Left ventricle myocardium inferior (tissue), 1 donor: ENCODE data around the gene VIPR2. TPM values are rescaled to one million over a fixed set of nuclear protein-coding genes. Genes with fewer than 3 reads are reported as not detected.

Experiments
- DNase-seq: peaks from one replicate; pipeline ENCODE4 v3.0.0-alpha.2; 2020
- H3K27ac ChIP-seq: fragments of 200-600 bp; replicated peaks from 2 replicates; pipeline ENCODE4 v1.8.0; 2021
- H3K27me3 ChIP-seq: fragments of 200-600 bp; 2 replicates; pipeline ENCODE4 v1.8.0; 2021; ENCODE audit warnings: low read depth
- H3K36me3 ChIP-seq: fragments of 200-600 bp; 2 replicates; pipeline ENCODE4 v1.8.0; 2021
- H3K4me1 ChIP-seq: fragments of 200-600 bp; 2 replicates; pipeline ENCODE4 v1.8.0; 2021
- H3K4me3 ChIP-seq: fragments of 200-600 bp; 2 replicates; pipeline ENCODE4 v1.8.0; 2021; ENCODE audit warnings: mild to moderate bottlenecking, moderate library complexity
- H3K9me3 ChIP-seq: fragments of 200-600 bp; replicated peaks from 2 replicates; pipeline ENCODE4 v1.8.0; 2021
- CTCF ChIP-seq: fragments of 200-600 bp; IDR thresholded peaks from 2 replicates; pipeline ENCODE4 v1.8.0; 2021; ENCODE audit warnings: antibody characterized with exemption, mild to moderate bottlenecking, borderline replicate concordance
- intact Hi-C: fragments of 100-400 bp; cut with micrococcal nuclease; formaldehyde crosslinking; loops from one replicate; pipeline ENCODE4 v1.11.0; 2022
- total RNA-seq: library from RNA; stranded (reverse); fragmentation: NEBNext Ultra II Directional; extraction: Animal tissue kit (Norgen Biotek cat#: 25700); gene quantifications from one replicate; pipeline ENCODE4 v1.2.1, GENCODE V29; 2021
- donor health status: DM: no; HTN: yes; CAD: no; lungs with severe emphysema.

The VIPR2 gene
- total RNA-seq, 1 donor from 2014 or later, result 17.5 TPM

DNA sequence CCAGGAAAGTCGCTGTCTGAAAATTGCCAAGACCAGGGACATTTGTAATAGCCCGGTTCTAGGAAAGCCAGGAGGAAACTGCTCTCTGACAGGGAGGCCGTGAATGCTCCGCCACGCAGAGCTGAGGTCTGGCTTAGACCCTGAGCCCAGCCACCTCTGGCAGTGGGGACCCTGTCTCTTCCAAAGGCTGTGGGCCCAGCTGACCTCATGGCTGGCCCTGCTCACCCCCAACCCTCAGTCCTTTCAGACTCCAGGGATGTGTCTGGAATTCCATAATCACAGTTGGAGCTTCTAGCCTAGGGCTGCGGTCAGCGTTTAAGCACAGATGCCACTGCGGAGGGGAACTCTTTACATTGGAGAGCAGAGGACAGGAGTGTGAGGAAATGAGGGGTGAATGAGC, 6.6 kb upstream of the VIPR2 start:
- H3K9me3 ChIP-seq, result no peaks in the 10 kb centered on the region
- no peak overlapping the region for H3K27ac ChIP-seq
- no peak for DNase-seq
- no peaks in the 10 kb centered on the region for H3K36me3 ChIP-seq
- TF ChIP-seq CTCF, result no peak
- intact Hi-C loops, result no loop called here
- H3K4me3 ChIP-seq, result no peak overlapping the region
- H3K27me3 ChIP-seq, result no peaks in the 10 kb centered on the region
- H3K4me1 ChIP-seq, result no peaks in the 10 kb centered on the region

DNA sequence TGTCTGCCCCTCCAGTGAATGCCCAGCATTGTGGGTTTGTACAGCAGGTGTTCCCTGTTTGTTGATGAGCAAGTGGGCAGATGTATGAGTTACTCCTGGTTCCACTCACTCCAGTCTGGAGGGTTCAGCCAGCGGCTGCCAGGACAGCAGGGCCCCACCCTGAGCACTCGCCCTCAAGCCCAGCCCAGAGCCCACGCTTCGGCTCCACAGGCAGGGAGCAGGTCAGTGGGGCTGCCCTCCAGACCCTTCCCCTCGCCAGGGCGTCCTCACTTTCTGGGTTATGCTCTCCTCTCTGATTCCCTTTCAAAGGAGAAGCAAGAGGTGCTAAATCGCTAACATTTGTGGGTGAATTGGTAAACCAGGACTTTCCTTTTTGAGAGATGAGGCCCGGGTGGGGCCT, 4.8 kb upstream of the VIPR2 start:
- no peak for DNase-seq
- Histone ChIP-seq H3K4me3 (no peak overlapping the region), H3K4me1 (peaks cover 9% of the 10 kb centered on the region), H3K9me3 (no peaks in the 10 kb centered on the region), H3K27ac (no peak overlapping the region), H3K27me3 (peaks cover 12% of the 10 kb centered on the region), H3K36me3 (no peaks in the 10 kb centered on the region)
- intact Hi-C loops, result no loop called here
- TF ChIP-seq CTCF, result no peak

GRCh38 chr7:159148430-159149395, 4.0 kb upstream of the VIPR2 start:
- DNase-seq, result no peak
- Histone ChIP-seq H3K4me1 (peaks cover 17% of the 10 kb centered on the region), H3K4me3 (no peak overlapping the region), H3K36me3 (no peaks in the 10 kb centered on the region), H3K27me3 (peaks cover 20% of the 10 kb centered on the region), H3K27ac (no peak overlapping the region), H3K9me3 (no peaks in the 10 kb centered on the region)
- intact Hi-C loops, result no loop called here
- TF ChIP-seq CTCF, result no peak

DNA sequence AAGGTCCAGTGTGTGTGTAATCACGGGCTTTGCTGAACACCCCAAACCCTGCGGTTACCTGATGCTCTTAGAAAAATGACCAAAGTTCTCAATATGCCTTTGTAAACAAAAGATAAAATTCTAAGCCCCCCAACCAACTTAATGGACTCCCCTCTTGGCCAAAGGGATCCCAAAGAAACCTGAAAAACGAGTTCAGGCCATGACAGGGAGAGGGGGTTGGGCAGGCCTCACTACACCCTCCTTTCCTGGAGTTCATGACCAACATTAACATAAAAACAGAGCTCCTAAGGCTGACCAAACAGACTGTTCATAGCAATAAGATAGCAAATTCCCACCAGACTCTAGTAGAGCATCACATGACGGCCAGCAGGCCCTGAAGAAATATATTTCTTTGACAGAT, 3.0 kb upstream of the VIPR2 start:
- intact Hi-C loops, result no loop called here
- H3K4me3 ChIP-seq, result no peak overlapping the region
- DNase-seq, result no peak
- H3K9me3 ChIP-seq, result no peaks in the 10 kb centered on the region
- no peak overlapping the region for H3K27ac ChIP-seq
- H3K36me3 ChIP-seq, result no peaks in the 10 kb centered on the region
- no peak for TF ChIP-seq CTCF
- H3K4me1 ChIP-seq, result peaks cover 27% of the 10 kb centered on the region
- H3K27me3 ChIP-seq, result peaks cover 27% of the 10 kb centered on the region

DNA sequence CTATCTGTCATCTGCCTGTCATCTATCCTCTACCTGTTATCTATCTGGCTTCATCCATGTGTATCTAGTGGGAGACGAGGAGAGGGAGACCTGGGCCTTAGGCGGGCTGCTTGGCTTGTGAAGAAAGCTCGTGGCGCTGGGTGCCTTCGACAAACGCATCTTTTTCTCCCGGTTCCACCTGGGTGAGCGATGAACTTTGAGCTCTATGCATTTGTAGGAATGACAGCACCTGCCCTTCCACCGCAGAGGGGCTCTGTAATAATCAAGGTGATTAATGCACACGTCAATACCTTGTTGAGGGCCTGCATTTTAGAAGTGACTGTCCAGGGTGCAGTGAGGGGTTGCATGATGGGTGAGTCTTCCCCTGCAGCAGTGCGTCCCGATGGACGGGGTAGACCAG, 2.6 kb upstream of the VIPR2 start:
- intact Hi-C loops, result no loop called here
- DNase-seq, result no peak
- peaks cover 30% of the 10 kb centered on the region for H3K4me1 ChIP-seq
- peaks cover 28% of the 10 kb centered on the region for H3K27me3 ChIP-seq
- H3K9me3 ChIP-seq, result no peaks in the 10 kb centered on the region
- no peaks in the 10 kb centered on the region for H3K36me3 ChIP-seq
- no peak for TF ChIP-seq CTCF
- H3K27ac ChIP-seq, result no peak overlapping the region
- no peak overlapping the region for H3K4me3 ChIP-seq
